Astrocyte (in vitro differentiated cells and primary cell): ENCODE measurements around the gene NKAIN2. TPM values are rescaled to one million over a fixed set of nuclear protein-coding genes. Genes with fewer than 3 reads are reported as not detected.

Experiments used
- DNase-seq: peaks from one replicate; pipeline ENCODE4 v3.0.0-alpha.2; 2010; ENCODE audit warnings: low read depth
- FAIRE-seq: peaks from 2 replicates; lab custom pipeline; 2011; peaks lifted over from hg19 to GRCh38; lab: Jason Lieb, UNC
- H2AFZ ChIP-seq: 2 replicates; pipeline ENCODE4 v1.6.0; 2012; ENCODE audit warnings: low read depth, low read length, inconsistent platforms
- H3K27ac ChIP-seq: 2 replicates; pipeline ENCODE4 v1.5.1; 2011; ENCODE audit warnings: low read depth, low read length, inconsistent platforms
- H3K27me3 ChIP-seq: 2 replicates; pipeline ENCODE4 v1.6.0; 2011; ENCODE audit warnings: low read length, inconsistent platforms; ENCODE audit not compliant: insufficient read depth
- H3K36me3 ChIP-seq: 2 replicates; pipeline ENCODE4 v1.5.1; 2011; ENCODE audit warnings: low read length, inconsistent platforms; ENCODE audit not compliant: insufficient read depth
- H3K4me1 ChIP-seq: 2 replicates; pipeline ENCODE4 v1.5.1; 2011; ENCODE audit warnings: low read length, inconsistent platforms; ENCODE audit not compliant: insufficient read depth
- H3K4me2 ChIP-seq: 2 replicates; pipeline ENCODE4 v1.6.0; 2012; ENCODE audit warnings: low read length, inconsistent platforms
- H3K4me3 ChIP-seq: 2 replicates; pipeline ENCODE4 v1.5.1; 2011; ENCODE audit warnings: low read depth, mild to moderate bottlenecking, low read length, inconsistent platforms; ENCODE audit not compliant: insufficient read depth
- H3K79me2 ChIP-seq: 2 replicates; pipeline ENCODE4 v1.6.0; 2012; ENCODE audit warnings: mild to moderate bottlenecking, low read length, inconsistent platforms; ENCODE audit not compliant: insufficient read depth
- H3K9ac ChIP-seq: 2 replicates; pipeline ENCODE4 v1.6.0; 2012; ENCODE audit warnings: mild to moderate bottlenecking, low read length, inconsistent platforms
- H3K9me3 ChIP-seq: 2 replicates; pipeline ENCODE4 v1.5.1; 2012; ENCODE audit warnings: low read depth, mild to moderate bottlenecking, low read length, inconsistent platforms; ENCODE audit not compliant: insufficient read depth
- H4K20me1 ChIP-seq: 2 replicates; pipeline ENCODE4 v1.6.0; 2012; ENCODE audit warnings: low read length, inconsistent platforms; ENCODE audit not compliant: insufficient read depth
- H3K27ac Mint-ChIP-seq: one replicate; pipeline ENCODE4 v1.8.0; 2021; ENCODE audit warnings: mild to moderate bottlenecking, mixed read lengths; ENCODE audit not compliant: unreplicated experiment
- H3K27me3 Mint-ChIP-seq: one replicate; pipeline ENCODE4 v1.8.0; 2021; ENCODE audit warnings: low read depth, mixed read lengths; ENCODE audit not compliant: unreplicated experiment
- H3K36me3 Mint-ChIP-seq: one replicate; pipeline ENCODE4 v1.8.0; 2021; ENCODE audit warnings: low read depth, mixed read lengths; ENCODE audit not compliant: unreplicated experiment
- H3K4me1 Mint-ChIP-seq: one replicate; pipeline ENCODE4 v1.8.0; 2021; ENCODE audit warnings: low read depth, mixed read lengths; ENCODE audit not compliant: unreplicated experiment
- H3K4me3 Mint-ChIP-seq: one replicate; pipeline ENCODE4 v1.8.0; 2021; ENCODE audit warnings: mild to moderate bottlenecking, moderate library complexity, mixed read lengths; ENCODE audit not compliant: unreplicated experiment
- H3K9me3 Mint-ChIP-seq: one replicate; pipeline ENCODE4 v1.8.0; 2021; ENCODE audit warnings: mild to moderate bottlenecking, mixed read lengths; ENCODE audit not compliant: unreplicated experiment
- CTCF ChIP-seq: IDR thresholded peaks from 2 replicates; pipeline ENCODE4 v1.5.1; 2011; ENCODE audit warnings: low read depth, mild to moderate bottlenecking, inconsistent platforms, low read length, moderate library complexity; ENCODE audit not compliant: insufficient read depth
- EZH2 ChIP-seq: IDR thresholded peaks from 2 replicates; pipeline ENCODE4 v1.6.1; 2012; ENCODE audit warnings: mild to moderate bottlenecking, low read length, inconsistent platforms; ENCODE audit not compliant: insufficient read depth
- total RNA-seq: library from RNA; stranded (reverse); gene quantifications from 2 replicates; pipeline ENCODE4 v1.2.1, GENCODE V29; 2021

The NKAIN2 gene
- total RNA-seq, 1 donor from 2014 or later = 0.07 TPM

GRCh38 chr6:123873974-123874373 lies 70.3 kb downstream of the NKAIN2 start:
- FAIRE-seq (no peak), DNase-seq (no peak)
- TF ChIP-seq CTCF (no peak), EZH2 (no peak)
- H3K9ac ChIP-seq = no peak overlapping the region
- no peaks in the 10 kb centered on the region for H4K20me1 ChIP-seq
- H3K4me2 ChIP-seq = no peak overlapping the region
- H3K4me1 Mint-ChIP-seq = peaks cover 7% of the 10 kb centered on the region
- no peaks in the 10 kb centered on the region for H3K36me3 ChIP-seq
- H2AFZ ChIP-seq = no peak overlapping the region
- H3K4me3 Mint-ChIP-seq = no peak overlapping the region
- H3K9me3 Mint-ChIP-seq = no peaks in the 10 kb centered on the region
- no peak overlapping the region for H3K27ac ChIP-seq
- no peaks in the 10 kb centered on the region for H3K79me2 ChIP-seq
- no peaks in the 10 kb centered on the region for H3K36me3 Mint-ChIP-seq
- no peaks in the 10 kb centered on the region for H3K9me3 ChIP-seq
- H3K27me3 ChIP-seq = no peaks in the 10 kb centered on the region
- H3K4me1 ChIP-seq = no peaks in the 10 kb centered on the region
- no peak overlapping the region for H3K27ac Mint-ChIP-seq
- no peaks in the 10 kb centered on the region for H3K27me3 Mint-ChIP-seq
- H3K4me3 ChIP-seq = no peak overlapping the region

- H3K27ac Mint-ChIP-seq = no peak overlapping the region
- no peaks in the 10 kb centered on the region for H3K9me3 ChIP-seq
- H3K36me3 Mint-ChIP-seq = no peaks in the 10 kb centered on the region
- H3K9ac ChIP-seq = no peak overlapping the region
- no peaks in the 10 kb centered on the region for H3K4me1 Mint-ChIP-seq
- H3K9me3 Mint-ChIP-seq = no peaks in the 10 kb centered on the region
- no peak overlapping the region for H3K4me3 ChIP-seq
- H2AFZ ChIP-seq = no peak overlapping the region
- FAIRE-seq (no peak), DNase-seq (no peak)
- H3K27me3 ChIP-seq = no peaks in the 10 kb centered on the region
- H3K4me2 ChIP-seq = no peak overlapping the region
- H3K27ac ChIP-seq = no peak overlapping the region
- H3K27me3 Mint-ChIP-seq = peaks cover 2% of the 10 kb centered on the region
- TF ChIP-seq CTCF (no peak), EZH2 (no peak)
- no peaks in the 10 kb centered on the region for H4K20me1 ChIP-seq
- H3K4me3 Mint-ChIP-seq = no peak overlapping the region
- H3K4me1 ChIP-seq = no peaks in the 10 kb centered on the region
- H3K79me2 ChIP-seq = no peaks in the 10 kb centered on the region
- H3K36me3 ChIP-seq = no peaks in the 10 kb centered on the region
Observed at GRCh38 chr6:123875784-123876183, 72.1 kb downstream of the NKAIN2 start.

- no peak overlapping the region for H3K4me3 ChIP-seq
- H3K36me3 ChIP-seq = no peaks in the 10 kb centered on the region
- DNase-seq (no peak), FAIRE-seq (no peak)
- H3K27me3 Mint-ChIP-seq = peaks cover 2% of the 10 kb centered on the region
- TF ChIP-seq CTCF (no peak), EZH2 (no peak)
- H3K9ac ChIP-seq = no peak overlapping the region
- H4K20me1 ChIP-seq = no peaks in the 10 kb centered on the region
- no peak overlapping the region for H3K4me3 Mint-ChIP-seq
- no peak overlapping the region for H3K27ac Mint-ChIP-seq
- H3K27ac ChIP-seq = no peak overlapping the region
- H3K9me3 Mint-ChIP-seq = no peaks in the 10 kb centered on the region
- no peaks in the 10 kb centered on the region for H3K9me3 ChIP-seq
- H3K4me2 ChIP-seq = no peak overlapping the region
- H3K4me1 ChIP-seq = no peaks in the 10 kb centered on the region
- no peak overlapping the region for H2AFZ ChIP-seq
- no peaks in the 10 kb centered on the region for H3K4me1 Mint-ChIP-seq
- no peaks in the 10 kb centered on the region for H3K79me2 ChIP-seq
- no peaks in the 10 kb centered on the region for H3K36me3 Mint-ChIP-seq
- H3K27me3 ChIP-seq = no peaks in the 10 kb centered on the region
Observed at GRCh38 chr6:123879749-123880148, 76.1 kb downstream of the NKAIN2 start.
